Smooth muscle cell (in vitro differentiated cells): Measurements from ENCODE around the gene GARIN3. TPM values are rescaled to one million over a fixed set of nuclear protein-coding genes. Genes with fewer than 3 reads are reported as not detected.

Experiments
- DNase-seq: peaks from one replicate; lab custom pipeline; 2025; ENCODE audit not compliant: unreplicated experiment; lab: John Stamatoyannopoulos, UW
- H2AFZ ChIP-seq: fragments of 200-600 bp; sonication (generic); 2 replicates; pipeline ENCODE4 v1.6.0; 2016; ENCODE audit warnings: antibody characterized with exemption, low read depth, mild to moderate bottlenecking
- H3F3A ChIP-seq: fragments of 200-600 bp; sonication (generic); 2 replicates; pipeline ENCODE4 v1.6.0; 2017; ENCODE audit warnings: antibody characterized with exemption, low read depth
- H3K27ac ChIP-seq: fragments of 200-600 bp; sonication (generic); 2 replicates; pipeline ENCODE4 v1.5.1; 2016; ENCODE audit warnings: low read depth, mild to moderate bottlenecking
- H3K27me3 ChIP-seq: fragments of 200-600 bp; sonication (generic); 2 replicates; pipeline ENCODE4 v1.6.1; 2016; ENCODE audit warnings: low read depth, mild to moderate bottlenecking
- H3K36me3 ChIP-seq: fragments of 200-600 bp; sonication (generic); 2 replicates; pipeline ENCODE4 v1.5.1; 2016; ENCODE audit warnings: low read depth
- H3K4me1 ChIP-seq: fragments of 200-600 bp; sonication (generic); 2 replicates; pipeline ENCODE4 v1.5.1; 2016; ENCODE audit warnings: low read depth
- H3K4me2 ChIP-seq: fragments of 200-600 bp; sonication (generic); 2 replicates; pipeline ENCODE4 v1.6.0; 2016; ENCODE audit warnings: mild to moderate bottlenecking
- H3K4me3 ChIP-seq: fragments of 200-600 bp; sonication (generic); 2 replicates; pipeline ENCODE4 v1.5.1; 2016; ENCODE audit warnings: mild to moderate bottlenecking
- H3K79me2 ChIP-seq: fragments of 200-600 bp; sonication (generic); 2 replicates; pipeline ENCODE4 v1.6.0; 2016; ENCODE audit warnings: low read depth, mild to moderate bottlenecking
- H3K9ac ChIP-seq: fragments of 200-600 bp; sonication (generic); 2 replicates; pipeline ENCODE4 v1.6.0; 2016; ENCODE audit warnings: low read depth
- H3K9me3 ChIP-seq: fragments of 200-600 bp; sonication (generic); replicated peaks from 2 replicates; pipeline ENCODE4 v1.5.1; 2016; ENCODE audit warnings: low read depth
- H4K20me1 ChIP-seq: fragments of 200-600 bp; sonication (generic); 2 replicates; pipeline ENCODE4 v1.6.0; 2016; ENCODE audit warnings: low read depth
- WGBS: methylation state at CpG from one replicate; pipeline ENCODE4 v1.1.7; 2016; ENCODE audit warnings: low lambda C conversion rate; 5-methylcytosine and 5-hydroxymethylcytosine counted together
- polyA plus RNA-seq: library from polyadenylated mRNA; unstranded; fragments of >200 nt; fragmentation: Nextera tagmentation; extraction: Ambion mirVana; gene quantifications from 2 replicates; pipeline ENCODE4 v1.2.1, GENCODE V29; 2016
- total RNA-seq: library from RNA; depleted of rRNA; stranded (reverse); fragments of >200 nt; gene quantifications from 2 replicates; pipeline ENCODE4 v1.2.3, GENCODE V29; 2014
- TF ChIP-seq, protein P1 (sequence below): fragments of 200-600 bp; sonication (generic); IDR thresholded peaks from 2 replicates; pipeline ENCODE4 v1.5.1; 2017; ENCODE audit warnings: borderline replicate concordance, mild to moderate bottlenecking, antibody characterized with exemption; ENCODE audit not compliant: insufficient read depth, poor library complexity, severe bottlenecking

The GARIN3 gene
- total and polyA plus RNA-seq, 2 experiments from 2014 or later: not detected

DNA sequence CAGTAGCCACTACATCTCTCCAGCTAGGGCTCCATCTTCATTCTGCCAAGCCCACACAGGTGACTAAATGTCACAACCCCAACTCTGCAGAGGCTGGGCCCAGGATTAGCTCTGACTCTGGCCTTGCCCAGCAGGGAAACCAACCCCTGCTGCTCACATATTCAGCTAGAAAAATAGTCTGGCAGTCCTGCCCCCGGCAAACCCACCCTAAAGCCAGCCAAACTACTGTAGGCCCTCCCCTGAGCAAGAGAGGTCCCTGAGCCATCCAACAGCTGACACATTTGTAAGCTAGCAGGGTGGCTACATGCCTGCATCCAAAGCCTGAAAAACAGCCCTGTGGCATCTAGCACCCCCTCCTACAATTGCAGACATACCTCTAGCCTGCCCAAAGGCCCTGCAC is 46.0 kb downstream of the GARIN3 start:
- H3K79me2 ChIP-seq: no peaks in the 10 kb centered on the region
- peaks cover 7% of the 10 kb centered on the region for H3K4me1 ChIP-seq
- H3K4me2 ChIP-seq: no peak overlapping the region
- 83% methylated on average over 1 of the region's 1 CpG for WGBS
- H3K27ac ChIP-seq: no peak overlapping the region
- peaks cover 2% of the 10 kb centered on the region for H3F3A ChIP-seq
- H2AFZ ChIP-seq: no peak overlapping the region
- TF ChIP-seq, protein P1, sequence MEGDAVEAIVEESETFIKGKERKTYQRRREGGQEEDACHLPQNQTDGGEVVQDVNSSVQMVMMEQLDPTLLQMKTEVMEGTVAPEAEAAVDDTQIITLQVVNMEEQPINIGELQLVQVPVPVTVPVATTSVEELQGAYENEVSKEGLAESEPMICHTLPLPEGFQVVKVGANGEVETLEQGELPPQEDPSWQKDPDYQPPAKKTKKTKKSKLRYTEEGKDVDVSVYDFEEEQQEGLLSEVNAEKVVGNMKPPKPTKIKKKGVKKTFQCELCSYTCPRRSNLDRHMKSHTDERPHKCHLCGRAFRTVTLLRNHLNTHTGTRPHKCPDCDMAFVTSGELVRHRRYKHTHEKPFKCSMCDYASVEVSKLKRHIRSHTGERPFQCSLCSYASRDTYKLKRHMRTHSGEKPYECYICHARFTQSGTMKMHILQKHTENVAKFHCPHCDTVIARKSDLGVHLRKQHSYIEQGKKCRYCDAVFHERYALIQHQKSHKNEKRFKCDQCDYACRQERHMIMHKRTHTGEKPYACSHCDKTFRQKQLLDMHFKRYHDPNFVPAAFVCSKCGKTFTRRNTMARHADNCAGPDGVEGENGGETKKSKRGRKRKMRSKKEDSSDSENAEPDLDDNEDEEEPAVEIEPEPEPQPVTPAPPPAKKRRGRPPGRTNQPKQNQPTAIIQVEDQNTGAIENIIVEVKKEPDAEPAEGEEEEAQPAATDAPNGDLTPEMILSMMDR: no peak
- DNase-seq: no peak
- H4K20me1 ChIP-seq: no peaks in the 10 kb centered on the region
- H3K27me3 ChIP-seq: no peaks in the 10 kb centered on the region
- no peaks in the 10 kb centered on the region for H3K9me3 ChIP-seq
- no peaks in the 10 kb centered on the region for H3K36me3 ChIP-seq
- no peak overlapping the region for H3K9ac ChIP-seq
- H3K4me3 ChIP-seq: no peak overlapping the region

DNA sequence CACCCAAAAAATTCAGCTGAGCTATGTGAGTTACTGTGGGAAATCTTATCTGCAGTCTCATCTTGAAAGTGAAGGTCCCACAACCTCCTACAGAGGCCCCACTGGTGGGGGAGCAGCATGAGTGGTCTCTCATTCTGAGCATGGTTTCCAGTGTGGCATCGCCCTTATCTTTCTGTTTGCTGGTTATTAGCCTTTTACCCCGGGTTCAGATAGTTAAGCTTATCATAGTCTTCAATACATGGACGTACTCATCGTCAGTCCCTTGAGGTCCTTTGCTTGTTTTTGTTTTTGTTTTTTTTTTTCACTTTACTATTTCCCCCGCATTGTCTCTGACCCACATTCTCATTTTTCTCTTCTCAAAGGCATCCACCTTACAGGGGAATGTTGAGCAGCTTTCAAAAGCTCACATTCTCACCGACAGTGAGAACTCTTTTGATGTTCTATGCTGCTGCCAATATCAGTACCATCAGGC is 49.5 kb downstream of the GARIN3 start:
- WGBS: 77% methylated on average over 6 of the region's 6 CpGs
- H3K27me3 ChIP-seq: no peaks in the 10 kb centered on the region
- TF ChIP-seq, protein P1: no peak
- H3K4me3 ChIP-seq: no peak overlapping the region
- H3K9ac ChIP-seq: no peak overlapping the region
- H3K79me2 ChIP-seq: no peaks in the 10 kb centered on the region
- H4K20me1 ChIP-seq: no peaks in the 10 kb centered on the region
- H2AFZ ChIP-seq: no peak overlapping the region
- H3K36me3 ChIP-seq: no peaks in the 10 kb centered on the region
- H3K4me2 ChIP-seq: no peak overlapping the region
- DNase-seq: no peak
- no peaks in the 10 kb centered on the region for H3K9me3 ChIP-seq
- H3K4me1 ChIP-seq: peaks cover 11% of the 10 kb centered on the region
- H3F3A ChIP-seq: peaks cover 7% of the 10 kb centered on the region
- no peak overlapping the region for H3K27ac ChIP-seq

DNA sequence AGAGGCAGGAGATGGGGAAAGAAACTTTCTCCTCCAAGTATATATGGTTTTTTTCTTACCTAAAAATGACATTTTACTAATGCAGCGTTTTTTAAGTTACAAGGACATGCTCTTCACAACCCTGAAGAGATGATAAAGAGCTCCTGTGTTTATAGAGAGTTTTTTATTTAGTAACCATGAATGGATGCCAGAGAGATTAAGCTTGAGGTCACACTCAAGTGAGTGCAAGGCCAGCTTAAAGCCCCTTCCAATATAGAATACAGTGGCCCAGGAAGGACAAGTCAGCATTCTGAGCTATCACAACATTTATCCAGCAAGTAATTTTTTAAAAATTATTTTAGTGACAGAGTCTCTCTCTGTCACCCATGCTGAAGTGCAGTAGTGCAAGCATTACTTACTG is 50.6 kb downstream of the GARIN3 start:
- Histone ChIP-seq H3K27ac (peak overlapping the region; percentile 33), H3K36me3 (no peaks in the 10 kb centered on the region), H3K4me3 (no peak overlapping the region), H3K79me2 (no peaks in the 10 kb centered on the region), H3K9ac (no peak overlapping the region), H3F3A (peaks cover 7% of the 10 kb centered on the region), H2AFZ (no peak overlapping the region), H4K20me1 (no peaks in the 10 kb centered on the region), H3K9me3 (no peaks in the 10 kb centered on the region), H3K27me3 (no peaks in the 10 kb centered on the region), H3K4me2 (peak overlapping the region; percentile 20), H3K4me1 (peaks cover 11% of the 10 kb centered on the region)
- 57% methylated on average over 1 of the region's 1 CpG for WGBS
- DNase-seq: no peak
- TF ChIP-seq, protein P1: no peak

DNA sequence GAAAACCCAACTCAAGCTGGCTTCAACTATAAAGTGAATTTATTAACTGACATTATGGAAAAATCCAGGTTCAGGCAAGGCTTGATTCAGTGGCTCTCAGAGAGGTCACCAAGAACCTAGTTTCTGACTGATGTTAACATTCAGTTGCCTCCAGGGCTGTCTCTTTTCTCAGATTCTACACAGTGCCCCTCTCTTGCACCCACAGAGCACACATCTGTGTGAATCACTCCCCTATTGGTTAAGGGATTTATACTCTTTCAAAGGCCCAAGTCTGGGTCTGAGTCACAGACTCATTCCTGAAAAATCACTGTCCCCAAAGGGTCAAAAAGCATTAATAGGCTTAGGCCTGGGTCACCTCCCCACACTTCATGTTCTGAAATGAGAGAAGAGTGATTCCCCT is 51.1 kb downstream of the GARIN3 start:
- no peak overlapping the region for H3K4me3 ChIP-seq
- H3K27ac ChIP-seq: peak overlapping the region; percentile 33
- H3K79me2 ChIP-seq: no peaks in the 10 kb centered on the region
- no peaks in the 10 kb centered on the region for H3K27me3 ChIP-seq
- H3K4me1 ChIP-seq: peaks cover 11% of the 10 kb centered on the region
- no peaks in the 10 kb centered on the region for H3K36me3 ChIP-seq
- no peak overlapping the region for H3K9ac ChIP-seq
- no peak for DNase-seq
- H3F3A ChIP-seq: peaks cover 7% of the 10 kb centered on the region
- no peaks in the 10 kb centered on the region for H3K9me3 ChIP-seq
- H4K20me1 ChIP-seq: no peaks in the 10 kb centered on the region
- H2AFZ ChIP-seq: no peak overlapping the region
- TF ChIP-seq, protein P1: no peak
- peak overlapping the region; percentile 20 for H3K4me2 ChIP-seq
